Trophoblast cell (in vitro differentiated cells and primary cell): ENCODE data around the gene CMTM6.

Experiments used
- DNase-seq, 2 donors: peaks; one replicate each; pipeline ENCODE4 v3.0.0-alpha.2; 2016
- H2AFZ ChIP-seq: 2 replicates; pipeline ENCODE4 v1.6.1; 2013; ENCODE audit warnings: low read length, moderate library complexity, mild to moderate bottlenecking; ENCODE audit not compliant: insufficient read depth, poor library complexity
- H2AK5ac ChIP-seq: 2 replicates; pipeline ENCODE4 v1.6.1; 2013; ENCODE audit warnings: mild to moderate bottlenecking, low read length
- H2BK120ac ChIP-seq: 2 replicates; pipeline ENCODE4 v1.6.1; 2013; ENCODE audit warnings: low read length, mild to moderate bottlenecking, moderate library complexity; ENCODE audit not compliant: insufficient read depth, poor library complexity
- H2BK12ac ChIP-seq: 2 replicates; pipeline ENCODE4 v1.6.1; 2013; ENCODE audit warnings: mild to moderate bottlenecking, low read length, moderate library complexity
- H2BK5ac ChIP-seq: 2 replicates; pipeline ENCODE4 v1.6.1; 2013; ENCODE audit warnings: low read length, low read depth, moderate library complexity, mild to moderate bottlenecking; ENCODE audit not compliant: poor library complexity
- H3K14ac ChIP-seq: 2 replicates; pipeline ENCODE4 v1.6.1; 2013; ENCODE audit warnings: mild to moderate bottlenecking, low read length
- H3K18ac ChIP-seq: 2 replicates; pipeline ENCODE4 v1.6.1; 2013; ENCODE audit warnings: mild to moderate bottlenecking, low read length
- H3K23ac ChIP-seq: 2 replicates; pipeline ENCODE4 v1.6.1; 2013; ENCODE audit warnings: low read length
- H3K27ac ChIP-seq: 2 replicates; pipeline ENCODE4 v1.5.1; 2013; ENCODE audit warnings: low read depth, mild to moderate bottlenecking, inconsistent platforms, low read length, moderate library complexity
- H3K27me3 ChIP-seq: 2 replicates; pipeline ENCODE4 v1.6.1; 2013; ENCODE audit warnings: inconsistent platforms, mild to moderate bottlenecking, low read length, moderate library complexity; ENCODE audit not compliant: insufficient read depth
- H3K36me3 ChIP-seq, 2 experiments: 1 replicate in 1 of 2; 2 replicates in 1 of 2; pipeline ENCODE4 v1.6.1; 2013; ENCODE audit warnings: low read length in 2 of 2, mild to moderate bottlenecking in 2 of 2, moderate library complexity in 1 of 2; ENCODE audit not compliant: insufficient read depth in 2 of 2, control insufficient read depth in 1 of 2
- H3K4ac ChIP-seq: 2 replicates; pipeline ENCODE4 v1.6.1; 2013; ENCODE audit warnings: low read depth, mild to moderate bottlenecking, low read length, moderate library complexity
- H3K4me1 ChIP-seq, 2 experiments: 1 replicate in 1 of 2; 2 replicates in 1 of 2; pipeline ENCODE4 v1.6.1; 2013; ENCODE audit warnings: low read length in 2 of 2, mild to moderate bottlenecking in 2 of 2, moderate library complexity in 1 of 2; ENCODE audit not compliant: insufficient read depth in 2 of 2, control insufficient read depth in 1 of 2
- H3K4me2 ChIP-seq: 2 replicates; pipeline ENCODE4 v1.6.1; 2013; ENCODE audit warnings: inconsistent platforms, mild to moderate bottlenecking, low read length, moderate library complexity
- H3K4me3 ChIP-seq: 2 replicates; pipeline ENCODE4 v1.5.1; 2013; ENCODE audit warnings: mild to moderate bottlenecking, low read depth, low read length, inconsistent platforms
- H3K79me1 ChIP-seq: one replicate; pipeline ENCODE4 v1.6.1; 2013; ENCODE audit warnings: low read length
- H3K79me2 ChIP-seq: 2 replicates; pipeline ENCODE4 v1.6.1; 2013; ENCODE audit warnings: low read length, mild to moderate bottlenecking; ENCODE audit not compliant: control insufficient read depth, insufficient read depth, poor library complexity
- H3K9ac ChIP-seq: 2 replicates; pipeline ENCODE4 v1.6.1; 2013; ENCODE audit warnings: mild to moderate bottlenecking, low read length
- H3K9me3 ChIP-seq: 2 replicates; pipeline ENCODE4 v1.6.1; 2013; ENCODE audit warnings: low read depth, mild to moderate bottlenecking, control low read depth, inconsistent platforms, low read length; ENCODE audit not compliant: insufficient read depth
- H4K12ac ChIP-seq: 2 replicates; pipeline ENCODE4 v1.6.1; 2013; ENCODE audit warnings: low read depth, mild to moderate bottlenecking, low read length, moderate library complexity
- H4K8ac ChIP-seq: 2 replicates; pipeline ENCODE4 v1.6.1; 2013; ENCODE audit warnings: low read depth, mild to moderate bottlenecking, low read length, moderate library complexity
- H4K91ac ChIP-seq: one replicate; pipeline ENCODE4 v1.6.1; 2013; ENCODE audit warnings: low read depth, mild to moderate bottlenecking, low read length, moderate library complexity
- WGBS: extraction: QIAGEN DNeasy Blood & Tissue Kit; methylation state at CpG from one replicate; pipeline ENCODE4 v1.1.7; 2013; ENCODE audit warnings: missing lambda C conversion rate; ENCODE audit not compliant: insufficient read length, insufficient coverage; ENCODE audit errors: extremely low coverage; 5-methylcytosine and 5-hydroxymethylcytosine counted together

The CMTM6 gene

GRCh38 chr3:32532434-32532833, 29.8 kb upstream of the CMTM6 start:
- no peaks in the 10 kb centered on the region for H3K27me3 ChIP-seq
- no peaks in the 10 kb centered on the region for H3K4me1 ChIP-seq
- H4K12ac ChIP-seq: no peak overlapping the region
- no peaks in the 10 kb centered on the region for H3K79me1 ChIP-seq
- no peak overlapping the region for H2BK5ac ChIP-seq
- no peak overlapping the region for H2BK12ac ChIP-seq
- no peak overlapping the region for H2AK5ac ChIP-seq
- H2BK120ac ChIP-seq: no peak overlapping the region
- no peak for DNase-seq
- no peak overlapping the region for H4K8ac ChIP-seq
- no peak overlapping the region for H3K23ac ChIP-seq
- H3K36me3 ChIP-seq: peaks cover 9 to 13% of the 10 kb centered on the region in 2 experiments
- no CpG with 5 or more reads among the region's 1 CpG for WGBS
- no peak overlapping the region for H3K9ac ChIP-seq
- no peak overlapping the region for H3K14ac ChIP-seq
- H3K18ac ChIP-seq: no peak overlapping the region
- no peak overlapping the region for H3K4me3 ChIP-seq
- H4K91ac ChIP-seq: no peak overlapping the region
- H3K9me3 ChIP-seq: no peaks in the 10 kb centered on the region
- no peaks in the 10 kb centered on the region for H3K79me2 ChIP-seq
- no peak overlapping the region for H3K4ac ChIP-seq
- H3K4me2 ChIP-seq: no peak overlapping the region
- H2AFZ ChIP-seq: no peak overlapping the region
- no peak overlapping the region for H3K27ac ChIP-seq

- peak overlapping the region; percentile 7 for H3K23ac ChIP-seq
Measured at GRCh38 chr3:32531010-32531647, 28.5 kb upstream of the CMTM6 start.

GRCh38 chr3:32525720-32526119, 23.1 kb upstream of the CMTM6 start:
- no peak overlapping the region for H2AK5ac ChIP-seq
- DNase-seq: no peak
- no peaks in the 10 kb centered on the region for H3K79me2 ChIP-seq
- no peak overlapping the region for H2BK12ac ChIP-seq
- no peak overlapping the region for H3K4ac ChIP-seq
- H3K27me3 ChIP-seq: no peaks in the 10 kb centered on the region
- no peak overlapping the region for H3K18ac ChIP-seq
- H3K4me1 ChIP-seq: no peaks in the 10 kb centered on the region
- no peak overlapping the region for H3K9ac ChIP-seq
- H4K91ac ChIP-seq: no peak overlapping the region
- H3K79me1 ChIP-seq: no peaks in the 10 kb centered on the region
- H3K36me3 ChIP-seq: peaks cover 5 to 10% of the 10 kb centered on the region in 2 experiments
- H3K4me3 ChIP-seq: no peak overlapping the region
- H2AFZ ChIP-seq: no peak overlapping the region
- no peak overlapping the region for H3K4me2 ChIP-seq
- H3K27ac ChIP-seq: no peak overlapping the region
- no peak overlapping the region for H4K12ac ChIP-seq
- no peak overlapping the region for H3K14ac ChIP-seq
- no peak overlapping the region for H4K8ac ChIP-seq
- H2BK5ac ChIP-seq: no peak overlapping the region
- H3K9me3 ChIP-seq: no peaks in the 10 kb centered on the region
- no peak overlapping the region for H3K23ac ChIP-seq
- H2BK120ac ChIP-seq: no peak overlapping the region

More at GRCh38 chr3:32531010-32531647, 28.5 kb upstream of the CMTM6 start:
- no peak overlapping the region for H3K18ac ChIP-seq
- H3K9ac ChIP-seq: no peak overlapping the region
- no peak overlapping the region for H3K4me2 ChIP-seq
- H2BK5ac ChIP-seq: no peak overlapping the region
- no peak overlapping the region for H2BK12ac ChIP-seq
- no peaks in the 10 kb centered on the region for H3K4me1 ChIP-seq
- H3K4ac ChIP-seq: no peak overlapping the region
- no peak overlapping the region for H2AK5ac ChIP-seq
- no peak for DNase-seq
- H2AFZ ChIP-seq: no peak overlapping the region
- H3K4me3 ChIP-seq: no peak overlapping the region
- H3K27ac ChIP-seq: no peak overlapping the region
- no peaks in the 10 kb centered on the region for H3K79me2 ChIP-seq
- H3K79me1 ChIP-seq: no peaks in the 10 kb centered on the region
- H3K9me3 ChIP-seq: no peaks in the 10 kb centered on the region
- no peak overlapping the region for H4K12ac ChIP-seq
- H3K27me3 ChIP-seq: no peaks in the 10 kb centered on the region
- no peak overlapping the region for H3K14ac ChIP-seq
- no peak overlapping the region for H4K8ac ChIP-seq
- no peak overlapping the region for H2BK120ac ChIP-seq
- peaks cover 13 to 14% of the 10 kb centered on the region in 2 experiments for H3K36me3 ChIP-seq
- no peak overlapping the region for H4K91ac ChIP-seq

GRCh38 chr3:32522682-32523081, 20.0 kb upstream of the CMTM6 start:
- Histone ChIP-seq H3K18ac (no peak overlapping the region), H2BK5ac (no peak overlapping the region), H3K4me3 (no peak overlapping the region), H3K27ac (no peak overlapping the region), H3K4me2 (no peak overlapping the region), H3K79me2 (no peaks in the 10 kb centered on the region), H2BK120ac (no peak overlapping the region), H2AK5ac (no peak overlapping the region), H3K4me1 (no peaks in the 10 kb centered on the region), H4K8ac (no peak overlapping the region), H3K27me3 (no peaks in the 10 kb centered on the region), H3K36me3 (peaks cover under 1 to 6% of the 10 kb centered on the region in 2 experiments), H3K9ac (no peak overlapping the region), H4K12ac (no peak overlapping the region), H3K79me1 (no peaks in the 10 kb centered on the region), H3K14ac (no peak overlapping the region), H3K9me3 (no peaks in the 10 kb centered on the region), H3K23ac (no peak overlapping the region), H2AFZ (no peak overlapping the region), H3K4ac (no peak overlapping the region), H4K91ac (no peak overlapping the region), H2BK12ac (no peak overlapping the region)
- DNase-seq: no peak
- WGBS: no CpG with 5 or more reads among the region's 7 CpGs
